HUDEP-2 (cell line): ENCODE results near the gene APBA1.
A peak's percentile ranks its signal among the peaks of the same experiment; 100 is the strongest.
"Not testable (repeated sequence)": the region's sequence is repeated elsewhere in the genome, so short reads cannot be mapped to it uniquely, and the experiment has no call there.

Experiments used
- DNase-seq, 76 experiments: peaks; one replicate each; lab custom pipeline; 2025; ENCODE audit not compliant: unreplicated experiment in 76 of 76; lab: John Stamatoyannopoulos, UW

The APBA1 gene

GRCh38 chr9:69421908-69422801 lies 250.0 kb downstream of the APBA1 start:
- peak in 50 of 76 experiments; percentile 5 to 61 (median 30) for DNase-seq

GRCh38 chr9:69420611-69421270 lies 251.4 kb downstream of the APBA1 start:
- DNase-seq = no peak

GRCh38 chr9:69412741-69413150 lies 259.4 kb downstream of the APBA1 start:
- peak in 19 of 76 experiments; percentile 1 to 30 (median 10) for DNase-seq

GRCh38 chr9:69411931-69412740 lies 260.0 kb downstream of the APBA1 start:
- DNase-seq = no peak

- no peak for DNase-seq
Measured at GRCh38 chr9:69411246-69411645, 260.9 kb downstream of the APBA1 start.

- not testable (repeated sequence) for DNase-seq
Measured at GRCh38 chr9:69409936-69410335, 262.2 kb downstream of the APBA1 start.

- no peak for DNase-seq
Measured at GRCh38 chr9:69400470-69400869, 271.7 kb downstream of the APBA1 start.

- DNase-seq = no peak
Measured at GRCh38 chr9:69397384-69398214, 274.6 kb downstream of the APBA1 start.

- DNase-seq = no peak
Measured at GRCh38 chr9:69396759-69397158, 275.4 kb downstream of the APBA1 start.

GRCh38 chr9:69395718-69396117 lies 276.5 kb downstream of the APBA1 start:
- no peak for DNase-seq

GRCh38 chr9:69393425-69393824 lies 278.7 kb downstream of the APBA1 start:
- DNase-seq = no peak

GRCh38 chr9:69392826-69393225 lies 279.3 kb downstream of the APBA1 start:
- no peak for DNase-seq

- no peak for DNase-seq
Measured at GRCh38 chr9:69391946-69392345, 280.2 kb downstream of the APBA1 start.

GRCh38 chr9:69391487-69391886 lies 280.7 kb downstream of the APBA1 start:
- DNase-seq = no peak

- DNase-seq = no peak
Measured at GRCh38 chr9:69389437-69389995, 282.7 kb downstream of the APBA1 start.

- no peak for DNase-seq
Measured at GRCh38 chr9:69388596-69388995, 283.6 kb downstream of the APBA1 start.

GRCh38 chr9:69386651-69387050 lies 285.5 kb downstream of the APBA1 start:
- DNase-seq = no peak

- DNase-seq = no peak
Measured at GRCh38 chr9:69385581-69386033, 286.6 kb downstream of the APBA1 start.

- no peak for DNase-seq
Measured at GRCh38 chr9:69382135-69382534, 290.0 kb downstream of the APBA1 start.

- no peak for DNase-seq
Measured at GRCh38 chr9:69380811-69381210, 291.4 kb downstream of the APBA1 start.
